ENCODE results near the gene MAN1A1.
"Not testable (repeated sequence)": the region's sequence is repeated elsewhere in the genome, so short reads cannot be mapped to it uniquely, and the experiment has no call there.

MAN1A1 gene

DNA sequence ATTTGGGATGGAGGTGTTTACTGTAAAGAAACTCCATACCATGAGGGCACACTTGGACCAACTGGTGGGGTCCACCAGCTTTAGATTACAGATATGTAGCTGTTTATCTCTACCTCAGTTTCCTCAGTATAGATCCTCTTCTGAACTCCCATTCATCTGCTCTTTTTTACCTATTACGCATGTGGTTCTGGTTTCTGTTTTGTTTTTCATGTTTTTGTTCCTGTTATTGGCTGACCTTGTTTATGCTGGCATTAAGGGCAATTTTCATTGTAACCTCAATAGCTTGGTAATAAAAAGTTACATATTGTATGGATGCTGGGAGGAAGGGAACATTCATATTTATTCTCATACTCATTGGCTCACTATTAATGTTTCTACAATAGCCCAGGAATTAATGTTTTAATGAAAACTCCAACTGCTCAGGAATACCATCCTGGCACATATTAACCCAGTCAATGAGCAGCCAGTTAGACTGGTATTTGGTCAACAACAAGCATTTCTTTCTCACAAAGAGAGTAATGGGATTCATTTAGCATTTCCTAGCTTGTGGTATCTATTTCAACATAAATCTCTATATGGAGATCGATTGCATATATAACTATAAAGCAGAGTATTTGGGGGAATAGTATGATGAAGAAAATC is 187.3 kb downstream of the MAN1A1 start:
- no peak for DNase-seq

DNA sequence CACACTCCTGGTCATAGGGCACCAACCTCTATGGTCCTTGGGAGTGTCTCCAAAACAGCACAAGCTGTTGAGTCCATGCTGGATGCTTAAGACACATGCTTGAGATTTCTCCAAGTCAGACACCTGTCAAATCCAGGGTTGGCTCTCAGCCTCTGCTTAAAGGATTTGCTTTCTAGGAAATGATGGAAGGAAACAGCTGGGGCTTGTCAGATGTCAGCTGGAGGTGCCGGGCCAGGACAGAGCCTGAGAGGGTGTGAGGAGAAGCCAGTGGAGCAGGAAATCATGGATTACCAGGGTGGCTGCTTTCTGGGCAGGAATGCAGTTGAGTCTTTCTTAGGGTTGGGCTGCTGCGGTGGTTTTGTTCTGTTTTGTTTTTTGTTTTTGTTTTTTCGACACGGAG is 188.1 kb downstream of the MAN1A1 start:
- DNase-seq: no peak

DNA sequence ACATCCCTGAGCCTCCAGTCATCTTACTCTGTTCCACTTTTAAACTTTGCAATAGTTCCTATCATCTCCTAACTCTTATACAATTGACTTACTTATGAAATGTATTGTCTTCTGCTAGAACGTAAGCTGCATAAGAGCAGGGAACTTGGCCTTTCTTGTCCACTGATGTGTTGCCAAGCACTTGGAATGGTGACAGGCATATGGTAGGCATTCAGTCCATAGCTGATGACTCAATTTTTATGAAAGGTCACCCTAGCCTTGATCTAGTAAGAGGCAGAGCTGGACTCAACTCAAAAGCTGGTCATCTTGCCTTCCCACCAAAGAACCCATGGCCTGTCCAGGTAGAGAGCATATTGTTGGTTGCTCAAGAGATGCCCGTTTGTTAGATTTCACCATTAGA is 188.7 kb downstream of the MAN1A1 start:
- DNase-seq: no peak

DNA sequence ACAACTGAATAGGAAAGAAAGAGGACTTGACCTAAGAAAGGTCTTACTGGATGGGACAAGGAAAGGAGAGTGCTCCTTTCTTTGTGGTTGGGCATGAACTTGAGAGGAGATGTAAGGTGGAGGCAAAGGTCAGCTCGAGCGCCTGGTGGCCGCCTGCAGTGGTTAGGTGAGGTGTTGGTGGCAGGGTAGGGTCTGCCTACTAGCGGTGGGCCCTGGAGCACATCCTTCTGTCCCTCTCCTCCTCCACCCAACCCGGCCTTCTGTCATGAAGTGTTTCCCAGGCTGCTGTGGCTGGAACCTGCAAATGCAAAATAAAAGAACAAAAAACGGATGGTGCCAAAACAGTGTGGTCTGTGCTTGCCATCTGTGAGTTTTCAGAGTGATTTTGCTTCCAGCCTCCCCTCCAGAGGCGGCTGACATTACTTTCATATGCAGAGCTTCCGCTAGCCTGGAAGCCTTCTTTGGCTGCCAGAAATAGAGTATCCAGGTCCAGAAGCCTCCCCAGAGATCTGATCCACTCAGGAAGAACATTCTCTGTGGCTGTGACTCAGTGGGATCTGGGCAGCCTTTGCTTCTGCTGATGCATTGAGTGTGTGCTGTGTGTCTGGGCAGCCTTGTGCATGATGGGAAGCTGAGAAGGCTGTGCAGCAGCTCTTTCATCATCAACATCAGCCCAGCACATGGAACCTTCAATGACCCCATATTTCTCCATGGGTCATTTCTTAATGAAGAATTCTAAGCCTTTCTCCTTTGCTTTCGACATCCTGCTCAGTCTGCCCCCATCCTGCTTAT is 191.3 kb downstream of the MAN1A1 start:
- DNase-seq: no peak

DNA sequence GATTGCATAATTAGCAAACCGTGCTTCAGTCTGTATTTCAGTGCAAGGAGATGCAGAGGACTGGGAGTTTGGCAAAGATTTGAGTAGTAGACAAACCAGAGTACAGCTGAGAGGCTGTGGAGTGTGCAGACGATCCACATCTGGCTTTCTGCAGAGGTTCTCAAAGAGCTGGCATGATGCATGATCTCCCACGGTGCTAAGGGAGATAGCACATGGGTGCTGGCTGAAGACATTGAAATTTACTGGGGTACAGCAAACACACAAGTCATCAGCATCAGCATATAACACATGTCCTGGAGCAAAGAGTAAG is 192.1 kb downstream of the MAN1A1 start:
- DNase-seq: no peak

DNA sequence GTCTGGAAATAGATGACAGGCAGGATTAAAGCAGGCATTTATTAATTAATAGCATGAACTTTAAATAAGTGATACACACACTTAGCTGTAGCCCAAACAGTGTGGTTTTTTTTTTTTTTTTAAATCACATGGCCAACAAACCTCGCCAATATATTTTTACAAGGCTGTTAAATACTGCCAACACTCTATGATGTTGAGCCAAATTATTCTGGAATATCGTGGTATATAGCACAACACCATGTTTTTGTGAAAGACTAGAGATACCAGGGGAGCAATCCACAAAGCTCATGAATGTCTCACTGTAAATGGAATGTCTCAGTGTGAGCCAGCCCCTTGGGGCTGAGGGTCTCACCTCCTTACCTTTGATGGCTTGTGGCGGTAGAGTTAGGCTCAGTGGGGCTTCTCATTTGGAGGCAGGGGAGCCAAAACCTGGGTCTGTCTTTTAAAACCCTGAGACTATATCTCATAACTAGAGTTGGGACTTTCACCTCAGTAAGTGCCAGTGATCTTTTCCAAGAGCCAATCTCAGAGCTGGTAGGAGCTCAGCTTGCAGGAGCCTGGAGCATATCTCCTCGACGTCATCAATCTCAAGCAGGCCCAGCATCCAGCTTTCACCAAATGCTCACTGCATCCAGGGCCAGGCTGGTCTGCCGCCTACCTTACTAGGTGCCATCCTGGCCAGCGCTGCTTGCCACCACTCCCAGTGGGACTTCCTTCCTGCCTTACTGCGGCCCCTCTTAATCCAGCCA is 192.6 kb downstream of the MAN1A1 start:
- DNase-seq: no peak

- not testable (repeated sequence) for DNase-seq
Observed at GRCh38 chr6:119156082-119156481, 193.5 kb downstream of the MAN1A1 start.

GRCh38 chr6:119152187-119152586 is 197.4 kb downstream of the MAN1A1 start:
- no peak for DNase-seq

GRCh38 chr6:119148825-119149525 is 200.6 kb downstream of the MAN1A1 start:
- no peak for DNase-seq

GRCh38 chr6:119148098-119148824 is 201.3 kb downstream of the MAN1A1 start:
- DNase-seq: no peak

GRCh38 chr6:119147101-119148053 is 202.2 kb downstream of the MAN1A1 start:
- no peak for DNase-seq

DNA sequence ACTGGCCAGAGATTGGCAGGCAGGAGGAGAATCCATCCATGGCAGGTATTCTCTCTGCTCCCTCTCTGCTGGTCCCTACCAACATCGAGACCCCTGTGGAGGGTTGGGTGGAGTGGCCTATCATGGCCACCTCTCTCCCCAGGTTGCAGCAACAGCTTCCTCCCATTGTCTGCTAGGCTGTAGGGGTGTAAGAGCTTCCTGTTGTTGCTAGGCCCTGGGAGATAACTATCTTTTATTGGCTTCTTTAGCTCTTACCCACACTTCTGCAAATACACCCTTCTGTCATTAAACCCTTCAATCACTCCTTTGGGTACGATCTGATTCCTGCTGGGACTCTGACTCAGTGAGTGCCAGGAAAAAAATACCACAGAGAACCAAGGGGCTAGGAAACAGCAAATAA is 204.4 kb downstream of the MAN1A1 start:
- DNase-seq: no peak

DNA sequence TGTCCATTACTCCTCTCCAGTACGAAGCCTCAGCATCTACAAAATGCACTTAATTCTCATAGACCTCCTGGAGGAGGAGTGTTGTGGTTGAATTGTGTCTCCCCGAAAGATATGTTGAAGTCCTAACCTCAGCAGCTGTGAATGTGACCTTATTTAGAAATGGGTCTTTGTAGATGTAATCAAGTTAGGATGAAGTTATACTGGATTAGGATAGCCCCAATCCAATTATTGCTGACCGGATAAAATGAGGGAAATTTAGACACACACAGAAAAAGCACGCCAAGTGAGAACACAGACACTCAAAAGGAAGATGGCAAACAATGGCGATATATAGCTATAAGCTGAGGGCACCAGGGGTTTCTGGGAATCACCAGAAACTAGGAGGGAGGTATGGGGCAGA is 206.9 kb downstream of the MAN1A1 start:
- no peak for DNase-seq

GRCh38 chr6:119142041-119142440 is 207.5 kb downstream of the MAN1A1 start:
- no peak for DNase-seq

DNA sequence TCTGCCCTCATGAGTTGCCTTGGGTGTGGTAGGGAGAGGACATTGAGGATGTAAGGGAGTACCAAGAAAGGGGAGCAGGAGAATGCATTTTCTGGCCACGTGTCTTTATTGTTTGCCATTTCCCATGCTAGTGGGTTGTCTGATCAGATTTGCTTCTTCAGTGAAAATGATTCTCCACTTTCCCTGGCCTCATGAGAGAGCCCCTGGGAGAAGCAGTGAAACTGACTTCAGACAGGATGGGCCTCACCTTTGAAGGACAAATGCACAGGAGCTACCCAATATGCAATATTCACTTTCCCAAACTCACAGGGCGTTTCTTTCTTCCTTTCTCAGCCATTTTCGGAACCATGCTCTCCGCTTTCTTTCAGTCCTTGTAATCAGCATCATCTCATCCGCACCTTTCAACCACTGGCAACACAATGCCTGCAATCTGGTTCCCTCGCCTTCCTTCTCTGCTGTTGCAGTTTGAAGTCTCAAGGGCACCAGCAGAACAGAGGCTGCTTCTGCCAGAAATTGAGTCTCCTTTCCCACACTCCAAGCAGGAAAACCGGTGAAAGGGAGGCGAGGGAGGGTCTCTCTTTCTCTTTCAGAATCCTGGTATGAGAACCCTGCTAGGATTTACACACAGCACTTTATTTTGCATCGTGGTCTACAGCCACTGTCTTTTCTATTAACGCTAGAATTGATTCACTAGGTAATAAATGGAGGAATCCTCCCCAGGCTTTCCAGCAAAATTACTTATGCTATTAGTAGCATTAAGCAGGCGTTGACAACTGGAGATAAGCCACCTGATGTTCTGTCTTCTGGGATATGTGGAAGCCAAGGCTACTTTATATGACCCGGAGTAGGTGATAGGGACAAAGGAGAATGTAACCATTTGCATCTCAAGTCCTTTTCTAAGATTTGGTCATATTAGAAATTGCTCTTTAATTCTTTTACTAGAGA is 209.1 kb downstream of the MAN1A1 start:
- no peak for DNase-seq

DNA sequence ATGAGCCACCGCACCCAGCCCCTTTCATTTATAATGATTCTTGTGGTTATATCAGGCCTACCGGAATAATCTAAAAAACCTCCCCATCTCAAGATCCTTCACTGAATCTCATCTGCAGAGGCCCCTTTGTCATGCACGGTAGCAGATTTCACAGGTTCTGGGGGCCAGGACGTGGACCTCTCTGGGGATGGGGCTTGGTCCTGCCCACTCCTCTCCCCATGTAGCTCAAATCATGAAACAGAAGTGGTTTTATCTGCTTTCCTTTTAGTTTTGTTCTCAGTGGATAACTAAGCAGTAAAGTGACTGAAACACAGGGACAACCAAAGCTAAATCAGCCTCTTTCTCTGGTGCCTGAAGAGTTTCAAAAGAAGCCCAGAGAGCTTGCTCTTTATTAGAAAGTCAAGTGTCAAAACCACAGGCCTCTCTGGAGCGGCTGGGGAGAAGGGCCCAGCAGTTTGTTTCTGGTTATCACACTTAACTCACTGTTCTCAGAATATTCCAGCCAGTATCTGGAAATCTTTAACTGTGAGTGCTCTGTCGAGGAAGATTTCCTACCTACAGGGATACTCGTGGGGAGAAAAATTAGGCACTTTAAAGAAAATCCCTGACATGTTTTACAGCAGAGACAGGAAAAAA is 210.5 kb downstream of the MAN1A1 start:
- no peak for DNase-seq

DNA sequence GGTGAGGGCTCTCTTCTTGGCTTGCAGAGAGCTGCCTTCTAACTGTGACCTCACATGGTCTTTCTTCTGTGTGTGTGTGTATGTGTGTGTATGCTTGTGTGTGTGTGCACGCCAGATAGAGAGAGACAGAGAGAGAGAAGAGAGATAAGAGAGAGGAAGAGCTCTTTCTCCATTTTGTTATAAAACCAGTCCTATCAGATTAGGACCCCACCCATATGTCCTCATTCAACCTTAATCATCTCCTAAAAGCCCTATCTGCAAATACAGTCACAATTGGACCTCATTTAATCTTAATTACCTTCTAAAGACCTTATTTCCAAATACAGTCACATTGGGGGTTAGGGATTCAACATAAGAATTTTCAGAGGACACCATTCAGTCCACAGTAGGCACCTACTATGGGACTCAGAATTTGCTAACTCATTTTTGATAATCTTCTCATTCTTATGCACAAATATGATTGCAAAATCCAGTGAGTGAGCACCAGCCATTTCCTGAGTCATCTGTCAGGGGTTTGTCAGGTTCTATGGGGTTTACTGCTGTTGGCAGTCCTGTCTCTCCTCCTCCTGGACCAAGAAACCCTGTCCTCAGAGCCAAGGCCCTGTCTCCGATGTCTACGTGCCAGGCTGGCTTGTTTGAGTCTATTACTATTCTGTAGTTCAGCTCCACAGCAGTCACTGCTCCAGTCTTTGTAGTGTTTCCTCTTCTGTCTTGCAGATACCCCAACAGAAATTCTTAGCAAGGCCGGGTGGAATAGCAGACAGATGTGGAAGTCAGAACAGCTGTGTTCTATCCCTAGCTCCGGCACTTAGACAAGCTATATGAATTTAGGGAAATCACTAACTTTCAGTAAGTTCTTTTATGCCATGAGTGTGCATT is 212.1 kb downstream of the MAN1A1 start:
- DNase-seq: no peak

GRCh38 chr6:119134752-119135151 is 214.8 kb downstream of the MAN1A1 start:
- no peak for DNase-seq

GRCh38 chr6:119133400-119133799 is 216.2 kb downstream of the MAN1A1 start:
- DNase-seq: no peak

All from NCI-H1417 treated with DMSO at 0.1 percent for 48 hours (cell line).